HepG2 (cell line): Measurements from ENCODE around the gene RPL35A. TPM values are rescaled to one million over a fixed set of nuclear protein-coding genes. Genes with fewer than 3 reads are reported as not detected.

ENCODE experiments used
- ATAC-seq: fragments of 200-7000 bp; cut with Tn5 transposase; 3 replicates; pipeline ENCODE4 v1.9.1; 2020; ENCODE audit warnings: mild to moderate bottlenecking, moderate library complexity
- BruUV-seq: library from RNA; stranded (reverse); fragments of 400-500 nt; replicated peaks from 2 replicates; lab custom pipeline; 2021; lab: Mats Ljungman, UMichigan
- CTCF ChIA-PET: fragments of 300-600 bp; formaldehyde crosslinking; extraction: SDS; loops from one replicate; lab custom pipeline; 2021; ENCODE audit warnings: low total read pairs, inconsistent platforms, low intra/inter-chr PET ratio; lab: Yijun Ruan, JAX
- POLR2A ChIA-PET: fragments of 350-600 bp; sonication (Branson Sonifier 250); formaldehyde crosslinking; loops from one replicate; lab custom pipeline; 2020; ENCODE audit warnings: antibody characterized with exemption, inconsistent platforms; lab: Yijun Ruan, JAX
- DNase-seq: peaks from one replicate; pipeline ENCODE4 v3.0.0-alpha.2; 2015; ENCODE audit warnings: low spot score
- FAIRE-seq: peaks from 3 replicates; lab custom pipeline; 2011; peaks lifted over from hg19 to GRCh38; lab: Jason Lieb, UNC
- H2AFZ ChIP-seq: one replicate; pipeline ENCODE4 v1.6.1; 2011; ENCODE audit warnings: low read length, inconsistent platforms
- H3K27ac ChIP-seq: fragments of 300-600 bp; 3 replicates; pipeline ENCODE4 v1.8.0; 2011; ENCODE audit warnings: mixed run types, mild to moderate bottlenecking, mixed read lengths, low read length, inconsistent platforms; ENCODE audit not compliant: insufficient read depth; ENCODE audit errors: extremely low read length
- H3K27me3 ChIP-seq, 2 experiments: fragments of 200-600 bp in 1 of 2; 2 replicates in 1 of 2; 3 replicates in 1 of 2; pipeline versions ENCODE4 v1.6.0 to v1.8.0; 2011; ENCODE audit warnings: low read length in 2 of 2, mild to moderate bottlenecking in 2 of 2, moderate library complexity in 2 of 2, inconsistent platforms in 1 of 2; ENCODE audit not compliant: insufficient read depth in 2 of 2, control insufficient read depth in 1 of 2
- H3K36me3 ChIP-seq, 2 experiments: fragments of 200-600 bp in 1 of 2; replicated peaks in 1 of 2; 2 replicates in 1 of 2; 3 replicates in 1 of 2; pipeline versions ENCODE4 v1.5.1 to v1.8.0; 2011; ENCODE audit warnings: low read length in 2 of 2, inconsistent platforms in 1 of 2; ENCODE audit not compliant: insufficient read depth in 2 of 2, control insufficient read depth in 1 of 2
- H3K4me1 ChIP-seq: 2 replicates; pipeline ENCODE4 v1.5.1; 2012; ENCODE audit warnings: low read length, inconsistent platforms; ENCODE audit not compliant: insufficient read depth
- H3K4me2 ChIP-seq: 2 replicates; pipeline ENCODE4 v1.6.0; 2011; ENCODE audit warnings: low read depth, low read length, inconsistent platforms
- H3K4me3 ChIP-seq, 3 experiments: fragments of 200-600 bp in 1 of 3; sonication (generic), shearing (Covaris generic) in 1 of 3; replicated peaks in 1 of 3; 2 replicates each; pipeline ENCODE4 v1.5.1; 2011 to 2016; ENCODE audit warnings: low read length in 3 of 3, inconsistent platforms in 2 of 3, low read depth in 2 of 3, mild to moderate bottlenecking in 2 of 3, control low read depth in 1 of 3, mixed read lengths in 1 of 3; ENCODE audit not compliant: insufficient read depth in 1 of 3
- H3K79me2 ChIP-seq: one replicate; pipeline ENCODE4 v1.6.1; 2011; ENCODE audit warnings: low read length, inconsistent platforms; ENCODE audit not compliant: insufficient read depth
- H3K9ac ChIP-seq: 2 replicates; pipeline ENCODE4 v1.6.0; 2011; ENCODE audit warnings: mild to moderate bottlenecking, low read depth, low read length, inconsistent platforms; ENCODE audit not compliant: insufficient read depth
- H3K9me3 ChIP-seq: 2 replicates; pipeline ENCODE4 v1.5.1; 2012; ENCODE audit warnings: mild to moderate bottlenecking, low read length
- H4K20me1 ChIP-seq: 2 replicates; pipeline ENCODE4 v1.6.0; 2011; ENCODE audit warnings: inconsistent platforms, mild to moderate bottlenecking, low read length, moderate library complexity; ENCODE audit not compliant: insufficient read depth
- FOXC1 ChIP-seq: sonication (generic); formaldehyde crosslinking; IDR thresholded peaks from 2 replicates; pipeline ENCODE4 v1.8.0; 2022; ENCODE audit warnings: mild to moderate bottlenecking, missing genetic modification reagents, borderline replicate concordance
- KLF15 ChIP-seq: sonication (generic); formaldehyde crosslinking; IDR thresholded peaks from 2 replicates; pipeline ENCODE4 v1.8.1; 2023; ENCODE audit warnings: borderline replicate concordance, mild to moderate bottlenecking, inconsistent platforms, missing genetic modification reagents, mixed read lengths
- MTF2 ChIP-seq: sonication (generic); formaldehyde crosslinking; IDR thresholded peaks from 2 replicates; pipeline ENCODE4 v1.5.0; 2020; ENCODE audit warnings: missing genetic modification reagents, borderline replicate concordance
- SP2 ChIP-seq: sonication (generic); formaldehyde crosslinking; IDR thresholded peaks from 2 replicates; pipeline ENCODE4 v1.5.1; 2020; ENCODE audit warnings: mild to moderate bottlenecking, missing genetic modification reagents
- SRSF4 ChIP-seq: fragments of 200-400 bp; formaldehyde crosslinking; IDR thresholded peaks from one replicate; pipeline ENCODE4 v1.6.1; 2018; ENCODE audit warnings: mild to moderate bottlenecking, low read depth, low read length, moderate library complexity; ENCODE audit not compliant: poor library complexity, severe bottlenecking
- TAF1 ChIP-seq: sonication (generic); formaldehyde crosslinking; IDR thresholded peaks from 2 replicates; pipeline ENCODE4 v1.4.0; 2020; ENCODE audit warnings: missing genetic modification reagents
- ZBTB10 ChIP-seq: sonication (generic); formaldehyde crosslinking; IDR thresholded peaks from 2 replicates; pipeline ENCODE4 v1.4.0; 2020; ENCODE audit warnings: missing genetic modification reagents, borderline replicate concordance
- ZFP91 ChIP-seq: sonication (generic); formaldehyde crosslinking; IDR thresholded peaks from 2 replicates; pipeline ENCODE4 v1.9.0; 2022; ENCODE audit warnings: missing genetic modification reagents, mild to moderate bottlenecking, borderline replicate concordance
- ZNF230 ChIP-seq: sonication (generic); formaldehyde crosslinking; IDR thresholded peaks from 2 replicates; pipeline ENCODE4 v1.4.0; 2020; ENCODE audit warnings: mild to moderate bottlenecking, missing genetic modification reagents
- ZNF253 ChIP-seq: sonication (generic); formaldehyde crosslinking; IDR thresholded peaks from 2 replicates; pipeline ENCODE4 v1.8.0; 2022; ENCODE audit warnings: mild to moderate bottlenecking, missing genetic modification reagents, borderline replicate concordance
- ZNF275 ChIP-seq: sonication (generic); formaldehyde crosslinking; IDR thresholded peaks from 2 replicates; pipeline ENCODE4 v1.8.0; 2022; ENCODE audit warnings: missing genetic modification reagents, mild to moderate bottlenecking, inconsistent platforms, borderline replicate concordance
- ZNF30 ChIP-seq: sonication (generic); formaldehyde crosslinking; IDR thresholded peaks from 2 replicates; pipeline ENCODE4 v1.5.0; 2020; ENCODE audit warnings: mild to moderate bottlenecking, missing genetic modification reagents
- ZNF562 ChIP-seq: sonication (generic); formaldehyde crosslinking; IDR thresholded peaks from 2 replicates; pipeline ENCODE4 v1.8.0; 2022; ENCODE audit warnings: missing genetic modification reagents, borderline replicate concordance
- ZNF570 ChIP-seq: sonication (generic); formaldehyde crosslinking; IDR thresholded peaks from 2 replicates; pipeline ENCODE4 v1.4.0; 2020; ENCODE audit warnings: mild to moderate bottlenecking, missing genetic modification reagents, borderline replicate concordance
- WGBS: methylation state at CpG from one replicate; pipeline ENCODE4 v1.1.6; 2017; ENCODE audit warnings: low lambda C conversion rate; 5-methylcytosine and 5-hydroxymethylcytosine counted together
- in situ Hi-C: cut with HindIII; loops from 2 replicates; pipeline ENCODE4 v1.10.0; 2017; ENCODE audit warnings: low pct_unique_long_range_greater_than_20kb; ENCODE audit not compliant: extremely low pct_ligation_motif_present
- intact Hi-C: fragments of 100-400 bp; cut with micrococcal nuclease; formaldehyde crosslinking; loops from one replicate; pipeline ENCODE4 v1.10.0; 2022; ENCODE audit not compliant: unreplicated experiment
- polyA plus RNA-seq, 8 experiments: library from polyadenylated mRNA; depleted of rRNA in 3 of 8; stranded (reverse) in 7 of 8; unstranded in 1 of 8; fragments of >200 nt; fragmentation: Illumina TruSeq in 4 of 8; extraction: Trizol in 4 of 8; gene quantifications; 2 replicates each; pipeline versions ENCODE4 v1.2.1 to v1.2.3, GENCODE V29; 2011 to 2016; ENCODE audit warnings: low read depth in 4 of 8, missing spikeins in 1 of 8, mixed read lengths in 1 of 8; ENCODE audit not compliant: insufficient read depth in 1 of 8
- total RNA-seq, 5 experiments: library from RNA; depleted of rRNA; stranded (reverse); fragments of >200 nt; fragmentation: Illumina TruSeq; extraction: Trizol; gene quantifications; 2 replicates each; pipeline ENCODE4 v1.2.3, GENCODE V29; 2016; ENCODE audit warnings: low read depth in 1 of 5
- TF ChIP-seq, protein P1 (sequence below): sonication (generic); formaldehyde crosslinking; IDR thresholded peaks from 2 replicates; pipeline ENCODE4 v1.5.0; 2020; ENCODE audit warnings: mild to moderate bottlenecking, missing genetic modification reagents, moderate library complexity
- TF ChIP-seq, protein P2 (sequence below): sonication (generic); formaldehyde crosslinking; IDR thresholded peaks from 2 replicates; pipeline ENCODE4 v1.8.0; 2022; ENCODE audit warnings: mild to moderate bottlenecking, missing genetic modification reagents, moderate library complexity

Gene RPL35A
- total and polyA plus RNA-seq, 2 of the 13 experiments (the other 11 are each of a cell fraction or from before 2014, with no cell fraction given), result 1,001 to 1,582 TPM

GRCh38 chr3:197953881-197954280, 3.9 kb downstream of the RPL35A start:
- no peak overlapping the region for H3K9ac ChIP-seq
- ATAC-seq (no peak), FAIRE-seq (no peak), DNase-seq (no peak)
- H3K4me3 ChIP-seq, result no peak overlapping the region
- in situ Hi-C loops, result no loop called here
- TF ChIP-seq SRSF4, result no peak
- no peak for TF ChIP-seq ZNF570 (CRISPR knock-in tag)
- no peak for TF ChIP-seq ZBTB10 (CRISPR knock-in tag)
- no peak for TF ChIP-seq ZNF253 (CRISPR knock-in tag)
- no peak for TF ChIP-seq SP2 (CRISPR knock-in tag)
- no peak for TF ChIP-seq ZFP91 (CRISPR knock-in tag)
- TF ChIP-seq ZNF230, result no peak
- TF ChIP-seq TAF1, result no peak
- TF ChIP-seq MTF2 (CRISPR knock-in tag), result no peak
- TF ChIP-seq ZNF275, result no peak
- TF ChIP-seq KLF15, result no peak
- TF ChIP-seq, protein P1, sequence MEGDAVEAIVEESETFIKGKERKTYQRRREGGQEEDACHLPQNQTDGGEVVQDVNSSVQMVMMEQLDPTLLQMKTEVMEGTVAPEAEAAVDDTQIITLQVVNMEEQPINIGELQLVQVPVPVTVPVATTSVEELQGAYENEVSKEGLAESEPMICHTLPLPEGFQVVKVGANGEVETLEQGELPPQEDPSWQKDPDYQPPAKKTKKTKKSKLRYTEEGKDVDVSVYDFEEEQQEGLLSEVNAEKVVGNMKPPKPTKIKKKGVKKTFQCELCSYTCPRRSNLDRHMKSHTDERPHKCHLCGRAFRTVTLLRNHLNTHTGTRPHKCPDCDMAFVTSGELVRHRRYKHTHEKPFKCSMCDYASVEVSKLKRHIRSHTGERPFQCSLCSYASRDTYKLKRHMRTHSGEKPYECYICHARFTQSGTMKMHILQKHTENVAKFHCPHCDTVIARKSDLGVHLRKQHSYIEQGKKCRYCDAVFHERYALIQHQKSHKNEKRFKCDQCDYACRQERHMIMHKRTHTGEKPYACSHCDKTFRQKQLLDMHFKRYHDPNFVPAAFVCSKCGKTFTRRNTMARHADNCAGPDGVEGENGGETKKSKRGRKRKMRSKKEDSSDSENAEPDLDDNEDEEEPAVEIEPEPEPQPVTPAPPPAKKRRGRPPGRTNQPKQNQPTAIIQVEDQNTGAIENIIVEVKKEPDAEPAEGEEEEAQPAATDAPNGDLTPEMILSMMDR (CRISPR knock-in tag), result no peak
- TF ChIP-seq FOXC1 (CRISPR knock-in tag), result no peak
- TF ChIP-seq, protein P2, sequence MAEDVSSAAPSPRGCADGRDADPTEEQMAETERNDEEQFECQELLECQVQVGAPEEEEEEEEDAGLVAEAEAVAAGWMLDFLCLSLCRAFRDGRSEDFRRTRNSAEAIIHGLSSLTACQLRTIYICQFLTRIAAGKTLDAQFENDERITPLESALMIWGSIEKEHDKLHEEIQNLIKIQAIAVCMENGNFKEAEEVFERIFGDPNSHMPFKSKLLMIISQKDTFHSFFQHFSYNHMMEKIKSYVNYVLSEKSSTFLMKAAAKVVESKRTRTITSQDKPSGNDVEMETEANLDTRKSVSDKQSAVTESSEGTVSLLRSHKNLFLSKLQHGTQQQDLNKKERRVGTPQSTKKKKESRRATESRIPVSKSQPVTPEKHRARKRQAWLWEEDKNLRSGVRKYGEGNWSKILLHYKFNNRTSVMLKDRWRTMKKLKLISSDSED, result no peak
- no peak for TF ChIP-seq ZNF30 (CRISPR knock-in tag)
- no peak for TF ChIP-seq ZNF562 (CRISPR knock-in tag)
- POLR2A ChIA-PET, result no interaction called here
- no peak overlapping the region for H3K27ac ChIP-seq
- no peaks in the 10 kb centered on the region; a peak in 1 of 5 replicates for H3K27me3 ChIP-seq
- peaks cover 13 to 48% of the 10 kb centered on the region in 2 experiments for H3K36me3 ChIP-seq
- H3K4me2 ChIP-seq, result no peak overlapping the region
- peaks cover 40% of the 10 kb centered on the region for H4K20me1 ChIP-seq
- peaks cover 39% of the 10 kb centered on the region for H3K79me2 ChIP-seq
- peaks cover 69% of the 10 kb centered on the region for H3K4me1 ChIP-seq
- no TSS peak for BruUV-seq
- WGBS, result 93% methylated on average over 7 of the region's 7 CpGs
- H2AFZ ChIP-seq, result no peak overlapping the region
- intact Hi-C loops, result no loop called here
- CTCF ChIA-PET, result no interaction called here
- no peaks in the 10 kb centered on the region for H3K9me3 ChIP-seq
